ENCODE data around the gene VAMP8.

- TF ChIP-seq CTCF (IDR thresholded peaks at IDR 0.05) (no peak), POLR2A (IDR thresholded peaks at IDR 0.05) (no peak)
Measured at GRCh38 chr2:85557130-85557529, 20.3 kb upstream of the VAMP8 start.

Measured in heart left ventricle (tissue), 13 donors.